ENCODE results near the gene SP7. TPM values are rescaled to one million over a fixed set of nuclear protein-coding genes. Genes with fewer than 3 reads are reported as not detected.

Gene SP7
- total RNA-seq, 1 experiment from 2014 or later: not detected

DNA sequence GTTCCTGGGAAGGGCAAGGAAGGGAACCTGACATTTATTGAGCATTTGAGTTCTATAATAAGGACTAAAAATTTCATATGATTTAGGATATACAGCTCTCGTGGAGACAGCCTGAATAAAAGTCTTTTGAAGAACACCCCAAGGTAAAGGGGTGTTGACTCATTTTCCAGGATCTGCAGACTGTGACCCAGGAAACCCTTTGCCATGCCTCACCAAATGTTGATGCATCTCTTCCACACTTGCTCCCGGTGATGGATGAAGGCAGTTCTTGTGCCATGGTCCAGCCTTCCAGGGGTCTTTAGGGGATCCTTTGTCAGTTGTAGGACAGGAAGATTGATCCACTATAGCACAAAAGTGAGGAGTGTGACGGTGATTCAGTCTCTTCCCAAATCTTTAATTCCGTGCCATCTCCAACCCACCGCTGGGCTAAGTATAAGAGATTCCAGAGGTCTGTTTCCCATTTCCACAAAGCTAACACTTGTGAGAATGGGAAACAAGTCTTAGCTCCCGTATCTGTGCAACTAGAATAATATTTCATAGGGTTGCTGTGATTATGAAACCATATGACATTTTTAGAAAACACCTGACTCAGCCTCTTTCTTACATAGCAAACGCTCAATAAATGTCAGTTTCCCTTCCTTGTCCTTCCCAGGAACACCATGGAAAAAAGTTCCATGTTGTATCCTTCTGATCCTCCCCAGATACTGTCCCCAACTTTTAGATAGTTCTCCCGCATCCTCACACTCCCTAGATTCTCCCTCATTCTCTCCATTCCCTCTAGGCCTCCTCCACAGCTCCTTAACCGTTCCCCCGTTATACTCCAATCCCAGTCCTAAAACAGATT is 15.6 kb downstream of the SP7 start:
- ATAC-seq (no peak), DNase-seq (ENCODE audit: low read depth, low spot score) (no peak)
- Histone ChIP-seq H3K36me3 (ENCODE audit: control insufficient read depth, insufficient read depth, low read length) (no peaks in the 10 kb centered on the region; the same call in none of the 2 replicates), H3K4me3 (ENCODE audit: low read depth in 2 of 2, low read length in 2 of 2) (peak overlapping the region; percentile 52 to 74), H3K27ac (ENCODE audit: low read length) (peak overlapping the region; percentile 92), H3K9me3 (ENCODE audit: control insufficient read depth, insufficient read depth, low read depth, low read length) (no peaks in the 10 kb centered on the region), H3K27me3 (ENCODE audit: control insufficient read depth, insufficient read depth, low read length) (no peaks in the 10 kb centered on the region), H3K4me1 (ENCODE audit: control insufficient read depth, insufficient read depth, low read length) (peaks cover 20% of the 10 kb centered on the region)
- POLR2A ChIA-PET: interaction anchor here (0.5 to 1.4 kb wide), 6 partner anchors 24 to 1297 kb away, joined by 3 to 12 read pairs (median 5); partner anchors contain the start of gene PFDN5
- BruUV-seq (replicated peaks): TSS peak; percentile 98
- intact Hi-C loops (cut with micrococcal nuclease; ENCODE audit: unreplicated experiment) (loop anchor here (5.0 kb wide), 1 partner anchor 187 kb away; the partner anchor contains the start of gene NPFF), in situ Hi-C loops (cut with HindIII; ENCODE audit: low pct_unique_long_range_greater_than_20kb, low sequenced_read_pairs) (no loop called here)
- TF ChIP-seq TCF7L2 (IDR thresholded peaks at IDR 0.05; ENCODE audit: low read depth, low read length): no peak
- no peak for TF ChIP-seq POLR2AphosphoS5 (IDR thresholded peaks at IDR 0.05; ENCODE audit: low read depth, low read length)
- TF ChIP-seq, protein P1, sequence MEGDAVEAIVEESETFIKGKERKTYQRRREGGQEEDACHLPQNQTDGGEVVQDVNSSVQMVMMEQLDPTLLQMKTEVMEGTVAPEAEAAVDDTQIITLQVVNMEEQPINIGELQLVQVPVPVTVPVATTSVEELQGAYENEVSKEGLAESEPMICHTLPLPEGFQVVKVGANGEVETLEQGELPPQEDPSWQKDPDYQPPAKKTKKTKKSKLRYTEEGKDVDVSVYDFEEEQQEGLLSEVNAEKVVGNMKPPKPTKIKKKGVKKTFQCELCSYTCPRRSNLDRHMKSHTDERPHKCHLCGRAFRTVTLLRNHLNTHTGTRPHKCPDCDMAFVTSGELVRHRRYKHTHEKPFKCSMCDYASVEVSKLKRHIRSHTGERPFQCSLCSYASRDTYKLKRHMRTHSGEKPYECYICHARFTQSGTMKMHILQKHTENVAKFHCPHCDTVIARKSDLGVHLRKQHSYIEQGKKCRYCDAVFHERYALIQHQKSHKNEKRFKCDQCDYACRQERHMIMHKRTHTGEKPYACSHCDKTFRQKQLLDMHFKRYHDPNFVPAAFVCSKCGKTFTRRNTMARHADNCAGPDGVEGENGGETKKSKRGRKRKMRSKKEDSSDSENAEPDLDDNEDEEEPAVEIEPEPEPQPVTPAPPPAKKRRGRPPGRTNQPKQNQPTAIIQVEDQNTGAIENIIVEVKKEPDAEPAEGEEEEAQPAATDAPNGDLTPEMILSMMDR (IDR thresholded peaks at IDR 0.05): no peak
- TF ChIP-seq SIN3A (IDR thresholded peaks at IDR 0.05; ENCODE audit: borderline replicate concordance, insufficient read depth, low read depth, low read length): no peak
- TF ChIP-seq, protein P2, sequence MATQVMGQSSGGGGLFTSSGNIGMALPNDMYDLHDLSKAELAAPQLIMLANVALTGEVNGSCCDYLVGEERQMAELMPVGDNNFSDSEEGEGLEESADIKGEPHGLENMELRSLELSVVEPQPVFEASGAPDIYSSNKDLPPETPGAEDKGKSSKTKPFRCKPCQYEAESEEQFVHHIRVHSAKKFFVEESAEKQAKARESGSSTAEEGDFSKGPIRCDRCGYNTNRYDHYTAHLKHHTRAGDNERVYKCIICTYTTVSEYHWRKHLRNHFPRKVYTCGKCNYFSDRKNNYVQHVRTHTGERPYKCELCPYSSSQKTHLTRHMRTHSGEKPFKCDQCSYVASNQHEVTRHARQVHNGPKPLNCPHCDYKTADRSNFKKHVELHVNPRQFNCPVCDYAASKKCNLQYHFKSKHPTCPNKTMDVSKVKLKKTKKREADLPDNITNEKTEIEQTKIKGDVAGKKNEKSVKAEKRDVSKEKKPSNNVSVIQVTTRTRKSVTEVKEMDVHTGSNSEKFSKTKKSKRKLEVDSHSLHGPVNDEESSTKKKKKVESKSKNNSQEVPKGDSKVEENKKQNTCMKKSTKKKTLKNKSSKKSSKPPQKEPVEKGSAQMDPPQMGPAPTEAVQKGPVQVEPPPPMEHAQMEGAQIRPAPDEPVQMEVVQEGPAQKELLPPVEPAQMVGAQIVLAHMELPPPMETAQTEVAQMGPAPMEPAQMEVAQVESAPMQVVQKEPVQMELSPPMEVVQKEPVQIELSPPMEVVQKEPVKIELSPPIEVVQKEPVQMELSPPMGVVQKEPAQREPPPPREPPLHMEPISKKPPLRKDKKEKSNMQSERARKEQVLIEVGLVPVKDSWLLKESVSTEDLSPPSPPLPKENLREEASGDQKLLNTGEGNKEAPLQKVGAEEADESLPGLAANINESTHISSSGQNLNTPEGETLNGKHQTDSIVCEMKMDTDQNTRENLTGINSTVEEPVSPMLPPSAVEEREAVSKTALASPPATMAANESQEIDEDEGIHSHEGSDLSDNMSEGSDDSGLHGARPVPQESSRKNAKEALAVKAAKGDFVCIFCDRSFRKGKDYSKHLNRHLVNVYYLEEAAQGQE (IDR thresholded peaks at IDR 0.05; ENCODE audit: insufficient read depth in 1 of 2, low read depth in 2 of 2, low read length in 1 of 2): no peak
- CTCF ChIA-PET: interaction anchor here (0.6 to 2.0 kb wide), 15 partner anchors 10 to 266 kb away, joined by 3 to 13 read pairs (median 5); partner anchors contain the start of gene PFDN5

DNA sequence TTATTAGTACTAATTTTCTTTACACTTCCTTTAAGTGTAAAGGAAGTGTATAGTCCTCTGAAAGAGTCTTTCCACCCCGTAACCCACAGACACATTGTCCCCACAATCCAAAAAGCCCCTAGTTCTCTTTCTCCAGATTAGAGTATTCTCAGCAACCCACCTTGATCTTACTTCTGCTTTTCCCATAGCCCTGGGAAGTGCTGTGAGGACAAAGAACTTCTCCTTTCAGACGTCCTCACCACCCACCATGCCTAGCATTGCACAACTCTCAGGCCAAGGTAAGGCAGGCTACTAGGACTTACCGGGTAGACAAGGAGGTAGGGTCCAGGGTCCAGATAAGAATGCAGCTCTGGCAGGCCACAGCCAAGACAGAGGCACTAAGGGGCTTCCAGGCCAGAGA is 22.2 kb downstream of the SP7 start:
- ChIA-PET CTCF (no interaction called here), POLR2A (no interaction called here)
- in situ Hi-C loops (cut with HindIII; ENCODE audit: low pct_unique_long_range_greater_than_20kb, low sequenced_read_pairs): no loop called here
- no TSS peak for BruUV-seq (replicated peaks)
- DNase-seq (ENCODE audit: low read depth, low spot score) (no peak), ATAC-seq (no peak)
- Histone ChIP-seq H3K36me3 (ENCODE audit: control insufficient read depth, insufficient read depth, low read length) (peaks cover 3% of the 10 kb centered on the region), H3K27ac (ENCODE audit: low read length) (no peak overlapping the region), H3K27me3 (ENCODE audit: control insufficient read depth, insufficient read depth, low read length) (no peaks in the 10 kb centered on the region), H3K9me3 (ENCODE audit: control insufficient read depth, insufficient read depth, low read depth, low read length) (no peaks in the 10 kb centered on the region), H3K4me3 (ENCODE audit: low read depth in 2 of 2, low read length in 2 of 2) (no peak overlapping the region), H3K4me1 (ENCODE audit: control insufficient read depth, insufficient read depth, low read length) (no peaks in the 10 kb centered on the region)
- intact Hi-C loops (cut with micrococcal nuclease; ENCODE audit: unreplicated experiment): no loop called here
- TF ChIP-seq, protein P1 (IDR thresholded peaks at IDR 0.05): no peak
- TF ChIP-seq, protein P2 (IDR thresholded peaks at IDR 0.05; ENCODE audit: insufficient read depth in 1 of 2, low read depth in 2 of 2, low read length in 1 of 2): no peak
- TF ChIP-seq TCF7L2 (IDR thresholded peaks at IDR 0.05; ENCODE audit: low read depth, low read length): no peak
- TF ChIP-seq SIN3A (IDR thresholded peaks at IDR 0.05; ENCODE audit: borderline replicate concordance, insufficient read depth, low read depth, low read length): no peak
- no peak for TF ChIP-seq POLR2AphosphoS5 (IDR thresholded peaks at IDR 0.05; ENCODE audit: low read depth, low read length)

Data from Panc1 (cell line).